T-helper 22 cell (primary cell): ENCODE data around the gene OR4F15.

Experiments used
- DNase-seq: peaks from one replicate; pipeline ENCODE4 v3.0.0-alpha.2; 2020; ENCODE audit warnings: low read depth

OR4F15 gene

DNA sequence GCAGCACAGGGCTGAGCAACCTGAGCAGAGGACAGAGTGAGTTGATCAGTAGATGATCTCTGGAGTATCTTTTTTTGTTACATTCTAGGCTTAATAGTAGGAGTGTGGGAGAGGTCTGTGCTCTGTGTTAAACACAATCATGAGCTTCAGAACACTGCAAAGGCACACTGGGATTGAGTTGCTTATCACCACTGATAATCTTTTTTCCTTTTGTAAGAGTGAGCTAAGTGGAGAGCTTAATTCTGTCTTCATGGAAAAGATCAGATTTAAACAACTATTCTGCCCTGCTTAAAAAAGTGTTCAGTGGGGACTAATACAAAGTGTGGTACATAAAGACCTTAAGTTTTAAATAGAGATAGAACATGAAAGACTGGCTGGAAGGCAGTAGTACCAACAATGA is 7.6 kb upstream of the OR4F15 start:
- no peak for DNase-seq

DNA sequence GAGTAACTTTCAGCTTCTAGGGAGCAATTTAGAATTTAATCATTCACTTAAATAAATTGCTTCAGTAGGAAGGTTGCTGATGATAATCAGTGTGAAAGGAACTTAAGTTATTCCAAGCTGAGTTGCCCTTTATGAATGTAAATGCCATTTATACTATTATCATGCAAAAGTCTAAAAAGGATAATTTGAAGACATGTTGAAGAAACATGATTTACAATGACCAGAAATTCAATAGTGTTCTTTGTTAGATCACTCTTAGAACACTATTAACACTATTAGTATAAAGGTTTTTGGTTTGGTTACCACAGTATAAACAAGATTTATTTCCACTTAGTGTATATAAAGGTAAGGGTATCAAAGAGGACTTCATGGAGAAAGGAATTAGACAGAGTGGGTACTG is 7.1 kb upstream of the OR4F15 start:
- no peak for DNase-seq

DNA sequence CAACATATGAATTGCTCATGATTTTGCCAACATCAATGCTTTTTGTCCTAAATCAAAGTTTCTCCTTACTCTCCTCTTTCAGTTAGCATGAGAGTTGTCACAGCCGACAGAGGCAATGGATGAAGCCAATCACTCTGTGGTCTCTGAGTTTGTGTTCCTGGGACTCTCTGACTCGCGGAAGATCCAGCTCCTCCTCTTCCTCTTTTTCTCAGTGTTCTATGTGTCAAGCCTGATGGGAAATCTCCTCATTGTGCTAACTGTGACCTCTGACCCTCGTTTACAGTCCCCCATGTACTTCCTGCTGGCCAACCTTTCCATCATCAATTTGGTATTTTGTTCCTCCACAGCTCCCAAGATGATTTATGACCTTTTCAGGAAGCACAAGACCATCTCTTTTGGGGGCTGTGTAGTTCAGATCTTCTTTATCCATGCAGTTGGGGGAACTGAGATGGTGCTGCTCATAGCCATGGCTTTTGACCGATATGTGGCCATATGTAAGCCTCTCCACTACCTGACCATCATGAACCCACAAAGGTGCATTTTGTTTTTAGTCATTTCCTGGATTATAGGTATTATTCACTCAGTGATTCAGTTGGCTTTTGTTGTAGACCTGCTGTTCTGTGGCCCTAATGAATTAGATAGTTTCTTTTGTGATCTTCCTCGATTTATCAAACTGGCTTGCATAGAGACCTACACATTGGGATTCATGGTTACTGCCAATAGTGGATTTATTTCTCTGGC is 6.2 kb upstream of the OR4F15 start:
- DNase-seq, result no peak

DNA sequence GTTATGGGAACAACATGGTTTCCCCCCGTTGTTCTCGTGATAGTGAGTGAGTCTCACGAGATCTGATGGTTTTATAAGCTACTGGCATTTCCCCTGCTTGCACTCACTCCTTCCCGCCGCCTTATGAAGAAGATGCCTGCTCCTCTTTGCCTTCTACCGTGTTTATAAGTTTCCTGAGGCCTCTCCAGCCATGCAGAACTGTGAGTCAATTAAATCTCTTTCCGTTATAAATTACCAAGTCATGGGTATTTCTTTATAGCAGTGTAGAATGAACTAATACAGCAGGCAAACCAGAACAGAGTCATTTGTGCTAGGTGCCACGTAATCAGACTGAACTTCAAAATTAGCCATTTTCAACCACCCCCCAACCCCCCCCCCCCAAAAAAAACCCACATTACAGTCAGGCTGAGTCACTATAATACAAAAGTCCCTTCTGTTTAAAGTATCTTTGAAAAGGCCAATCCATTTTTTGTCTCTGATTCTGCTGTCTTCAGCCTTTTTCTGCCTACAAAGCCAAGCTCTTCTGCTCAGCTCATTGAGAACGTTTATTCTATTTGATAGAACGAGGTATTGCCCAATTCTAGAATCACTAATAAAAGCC is 4.6 kb upstream of the OR4F15 start:
- no peak for DNase-seq

DNA sequence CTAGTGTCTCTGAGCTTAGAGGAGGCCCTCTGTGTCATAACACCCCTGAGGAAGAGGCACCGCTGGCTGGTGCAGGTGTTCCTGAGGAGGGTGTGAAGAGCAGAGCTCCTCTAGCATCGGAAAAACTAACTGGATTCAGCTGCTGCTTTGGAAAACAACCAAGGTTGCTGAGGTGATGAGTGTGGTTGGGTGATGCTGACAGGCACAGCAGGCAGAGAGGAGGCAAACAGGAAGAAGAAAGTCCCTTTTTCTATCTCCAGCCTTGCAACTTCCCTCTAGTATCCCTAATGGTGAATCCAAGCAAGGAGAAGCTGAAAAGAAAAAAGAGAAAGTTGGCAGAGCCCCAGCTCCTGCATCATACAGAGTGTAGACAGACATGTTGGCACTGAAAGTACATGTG is 3.8 kb upstream of the OR4F15 start:
- no peak for DNase-seq

DNA sequence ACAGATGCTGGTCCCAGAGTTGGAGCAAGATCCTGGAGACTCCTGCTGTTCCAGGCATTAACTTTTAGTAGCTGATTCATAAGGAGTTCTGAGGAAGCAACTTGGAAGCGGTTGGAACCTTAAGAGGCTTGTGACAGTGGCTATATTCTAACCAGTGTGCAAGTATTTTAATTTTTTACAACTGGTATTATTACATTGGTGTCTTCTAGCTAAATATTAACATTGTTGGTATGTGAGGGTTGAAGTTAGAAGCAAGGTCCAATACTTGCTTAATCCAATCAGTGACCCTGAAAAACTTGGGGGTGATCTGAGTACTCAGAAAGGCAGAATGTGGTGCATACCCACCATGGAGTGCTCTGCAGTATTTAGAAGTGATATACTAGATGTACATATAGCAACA is 1.5 kb upstream of the OR4F15 start:
- DNase-seq, result no peak

DNA sequence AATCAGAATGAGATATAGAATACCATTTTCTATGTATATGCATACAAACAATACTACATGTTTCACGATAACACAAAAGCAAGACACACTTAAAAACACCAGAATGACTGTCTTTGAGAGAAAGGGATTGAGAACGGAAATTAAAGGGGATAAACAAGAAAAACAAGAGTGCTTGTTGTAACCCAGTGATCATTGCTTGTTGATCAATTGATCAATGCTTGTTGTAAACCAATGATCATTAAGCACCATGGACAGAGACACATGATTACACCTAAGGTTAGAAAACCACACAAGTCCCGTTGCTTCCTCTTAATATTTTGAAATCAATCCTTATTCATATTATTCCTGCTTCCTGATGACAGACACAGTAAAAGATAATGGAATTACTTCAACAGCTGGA is 1.1 kb upstream of the OR4F15 start:
- no peak for DNase-seq

DNA sequence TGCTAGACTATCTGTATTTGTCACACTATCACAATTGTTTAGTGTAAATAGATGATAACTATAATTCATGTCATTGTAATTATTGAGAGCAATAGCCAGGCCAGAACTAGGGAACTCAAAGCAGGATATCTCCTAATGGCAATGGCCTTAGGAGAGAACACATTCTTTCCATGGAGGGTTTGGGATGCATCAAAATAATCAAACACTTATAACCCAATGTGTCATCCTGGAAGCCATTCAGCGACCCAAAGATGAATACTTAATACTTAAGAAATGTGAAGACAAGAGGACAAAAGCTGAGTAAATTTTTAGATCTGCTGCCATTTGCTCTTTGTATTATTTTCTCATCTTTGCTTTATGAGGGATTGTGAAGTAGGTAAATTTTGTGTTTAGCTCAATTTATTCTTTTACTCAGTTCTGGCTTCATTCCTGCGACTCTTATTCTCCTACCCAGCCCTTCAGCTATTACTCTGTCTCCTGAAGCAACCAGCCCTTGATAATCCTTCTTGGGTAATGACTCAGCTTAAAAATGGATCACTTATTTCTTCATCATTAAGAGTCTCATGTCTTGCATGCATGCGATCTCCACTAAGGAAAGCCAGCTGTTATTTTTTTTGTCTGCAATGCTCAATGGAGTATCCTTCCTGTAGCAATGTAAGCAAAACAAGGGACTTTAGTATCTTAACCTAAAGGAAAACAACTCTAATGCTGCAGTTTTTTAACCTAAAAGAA is 2.0 kb downstream of the OR4F15 start:
- DNase-seq, result no peak

DNA sequence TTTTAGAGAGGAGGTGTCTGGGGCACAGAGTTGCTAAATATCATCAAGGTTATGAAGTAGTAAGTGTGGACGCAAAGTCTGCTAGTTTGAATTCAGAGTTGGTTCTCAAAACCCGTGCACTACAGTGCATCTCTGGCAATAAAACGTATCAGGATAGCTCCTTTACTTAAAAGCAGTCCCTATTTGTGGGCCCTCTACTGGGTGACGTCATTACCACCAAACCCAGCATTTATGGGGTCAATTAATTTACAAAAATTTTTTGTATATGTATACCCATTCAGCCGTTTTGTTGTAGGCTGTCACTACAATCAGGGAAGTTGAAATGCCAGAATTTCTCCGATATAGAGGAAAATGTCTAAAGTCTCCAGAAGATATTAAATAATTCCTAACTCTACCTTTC is 8.8 kb downstream of the OR4F15 start:
- DNase-seq, result no peak

DNA sequence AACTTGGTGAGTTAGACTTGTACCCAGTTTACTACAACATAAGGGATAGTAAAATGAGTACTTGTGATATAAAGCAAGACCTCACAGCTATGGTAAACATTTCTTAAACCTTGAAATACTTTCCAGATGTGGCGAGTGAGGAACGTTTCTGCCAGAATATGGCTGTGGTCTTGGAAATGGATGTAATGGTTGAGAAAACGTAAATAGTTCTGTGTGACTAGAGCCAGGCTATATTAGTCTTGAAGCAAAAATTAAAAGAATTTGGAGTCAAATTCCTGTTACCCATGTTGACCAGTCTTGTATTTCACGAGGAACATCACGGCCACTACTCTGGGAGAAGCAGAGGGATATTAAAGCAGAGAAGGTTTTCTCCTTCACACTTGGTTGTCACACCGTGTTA is 15.3 kb downstream of the OR4F15 start:
- no peak for DNase-seq

DNA sequence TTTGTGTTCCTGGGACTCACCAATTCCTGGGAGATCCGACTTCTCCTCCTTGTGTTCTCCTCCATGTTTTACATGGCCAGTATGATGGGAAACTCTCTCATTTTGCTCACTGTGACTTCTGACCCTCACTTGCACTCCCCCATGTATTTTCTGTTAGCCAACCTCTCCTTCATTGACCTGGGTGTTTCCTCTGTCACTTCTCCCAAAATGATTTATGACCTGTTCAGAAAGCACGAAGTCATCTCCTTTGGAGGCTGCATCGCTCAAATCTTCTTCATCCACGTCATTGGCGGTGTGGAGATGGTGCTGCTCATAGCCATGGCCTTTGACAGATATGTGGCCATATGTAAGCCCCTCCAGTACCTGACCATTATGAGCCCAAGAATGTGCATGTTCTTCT is 16.8 kb downstream of the OR4F15 start:
- DNase-seq, result no peak

DNA sequence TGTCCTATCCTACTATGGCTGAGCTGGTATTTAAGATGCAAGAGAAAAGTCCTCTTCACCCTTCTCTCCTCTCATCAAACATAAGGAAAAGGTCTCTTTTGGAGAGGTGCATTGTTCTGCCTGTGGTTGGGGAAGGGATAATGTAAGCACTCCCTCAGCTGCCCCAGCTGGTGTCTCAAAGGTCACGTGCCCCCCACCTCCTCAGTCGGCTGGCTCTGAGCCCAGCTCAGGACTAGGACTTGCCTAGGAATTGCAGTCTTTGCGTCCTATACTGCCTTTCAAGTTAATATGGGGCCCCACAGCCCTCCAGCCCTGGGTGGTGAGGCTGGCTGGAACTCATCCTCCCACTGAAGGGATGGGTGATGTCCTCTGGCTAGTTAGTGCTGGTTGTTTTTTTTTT is 29.7 kb downstream of the OR4F15 start:
- no peak for DNase-seq

DNA sequence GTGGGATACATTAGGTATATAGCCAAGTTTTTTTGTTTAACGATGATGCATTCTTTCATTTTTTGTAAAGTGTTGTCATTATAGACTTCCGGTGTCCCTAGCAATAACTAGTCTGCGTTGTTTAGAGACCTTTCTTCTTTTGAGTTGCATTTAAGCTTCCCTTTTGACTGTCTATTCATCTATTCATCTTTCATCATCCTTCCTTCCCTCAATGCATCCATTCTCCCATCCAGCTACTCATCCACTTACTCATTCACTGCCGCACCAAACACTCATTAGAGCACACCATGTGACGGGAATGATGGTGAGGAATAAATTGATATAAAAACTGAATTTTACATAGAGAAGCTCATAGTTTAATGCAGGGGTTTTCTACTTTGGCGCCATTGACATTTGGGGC is 32.9 kb downstream of the OR4F15 start:
- DNase-seq, result no peak

DNA sequence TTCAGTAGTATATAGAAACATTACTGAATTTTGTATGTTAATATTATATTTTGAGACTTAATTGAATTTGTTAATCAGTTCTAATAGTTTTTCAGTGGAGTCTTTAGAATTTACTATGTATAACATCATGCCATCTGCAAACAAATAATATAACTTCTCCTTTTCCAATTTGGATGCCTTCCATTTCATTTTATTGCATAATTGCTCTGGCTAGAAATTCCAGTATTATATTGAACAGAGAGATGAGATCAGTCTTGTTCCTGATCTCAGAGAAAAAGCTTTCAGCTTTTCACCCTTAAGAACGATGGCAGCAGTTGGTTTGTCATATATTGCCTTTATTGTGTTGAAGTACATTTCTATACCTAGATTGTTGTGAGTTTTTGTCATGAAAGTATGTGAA is 40.4 kb downstream of the OR4F15 start:
- DNase-seq, result no peak
